DMS 273 (cell line): ENCODE data around the gene APOBEC3G.

Source experiments
- DNase-seq: peaks from one replicate; lab custom pipeline; 2025; ENCODE audit not compliant: unreplicated experiment; lab: John Stamatoyannopoulos, UW

Gene APOBEC3G

GRCh38 chr22:39120983-39121382, 43.9 kb downstream of the APOBEC3G start:
- no peak for DNase-seq

- DNase-seq = no peak
Measured at GRCh38 chr22:39122772-39123470, 45.8 kb downstream of the APOBEC3G start.

- no peak for DNase-seq
Measured at GRCh38 chr22:39123751-39124581, 46.9 kb downstream of the APOBEC3G start.

- DNase-seq = no peak
Measured at GRCh38 chr22:39125622-39126021, 48.5 kb downstream of the APOBEC3G start.

GRCh38 chr22:39128508-39128907, 51.4 kb downstream of the APOBEC3G start:
- no peak for DNase-seq

GRCh38 chr22:39129081-39129480, 52.0 kb downstream of the APOBEC3G start:
- no peak for DNase-seq

GRCh38 chr22:39129746-39130145, 52.7 kb downstream of the APOBEC3G start:
- no peak for DNase-seq

GRCh38 chr22:39130152-39130704, 53.2 kb downstream of the APOBEC3G start:
- no peak for DNase-seq

GRCh38 chr22:39130892-39131855, 54.1 kb downstream of the APOBEC3G start:
- no peak for DNase-seq

GRCh38 chr22:39132281-39132680, 55.2 kb downstream of the APOBEC3G start:
- DNase-seq = no peak

GRCh38 chr22:39132871-39133524, 55.9 kb downstream of the APOBEC3G start:
- no peak for DNase-seq

- no peak for DNase-seq
Measured at GRCh38 chr22:39133871-39134270, 56.8 kb downstream of the APOBEC3G start.

- DNase-seq = no peak
Measured at GRCh38 chr22:39134366-39135091, 57.5 kb downstream of the APOBEC3G start.

- peak; percentile 67 for DNase-seq
Measured at GRCh38 chr22:39135092-39135896, 58.2 kb downstream of the APOBEC3G start.

GRCh38 chr22:39136317-39136716, 59.2 kb downstream of the APOBEC3G start:
- no peak for DNase-seq
